Measurements from ENCODE around the gene B4GALT4. TPM values are rescaled to one million over a fixed set of nuclear protein-coding genes. Genes with fewer than 3 reads are reported as not detected.

The B4GALT4 gene
- total and polyA plus RNA-seq, 2 of the 4 experiments (the other 2 are of a cell fraction) = 27.0 to 30.3 TPM

DNA sequence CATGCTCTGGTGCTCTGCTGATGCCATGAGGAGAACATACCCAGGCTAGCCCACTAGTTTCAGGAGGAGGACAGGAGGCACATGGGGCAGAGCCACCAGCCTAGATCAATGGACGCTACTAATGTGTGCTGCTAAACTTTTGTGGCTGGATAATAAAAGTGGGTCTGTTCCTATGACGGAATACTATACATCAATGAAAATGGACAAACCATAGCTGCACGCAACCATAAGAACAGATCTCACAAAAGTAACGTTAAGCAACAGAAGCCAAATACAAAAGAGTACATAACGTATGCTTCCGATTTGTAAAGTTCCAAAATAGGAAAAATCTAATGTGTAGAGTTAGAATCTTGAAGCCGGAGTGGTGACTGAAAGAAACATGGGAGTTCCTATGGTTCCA is 11.5 kb downstream of the B4GALT4 start:
- Histone ChIP-seq H3K27me3 (ENCODE audit: control insufficient read depth, insufficient read depth, low read length) (no peaks in the 10 kb centered on the region), H3K14ac (replicated peaks; ENCODE audit: low read depth, low read length) (no peak overlapping the region), H3K4me3 (ENCODE audit: insufficient read depth, low read depth, low read length) (no peak overlapping the region), H4K20me1 (ENCODE audit: insufficient read depth, low read length) (no peaks in the 10 kb centered on the region), H4K91ac (ENCODE audit: insufficient read depth, low read depth, low read length) (no peak overlapping the region), H3K79me1 (ENCODE audit: low read depth in 1 of 2, low read length in 2 of 2) (peaks cover 31 to 36% of the 10 kb centered on the region in 2 experiments), H4K8ac (ENCODE audit: low read depth in 2 of 2, low read length in 2 of 2) (no peak overlapping the region), H3K9me3 (ENCODE audit: control insufficient read depth, insufficient read depth, low read length) (no peaks in the 10 kb centered on the region), H2AFZ (replicated peaks; ENCODE audit: low read length, poor library complexity) (no peak overlapping the region), H3K4ac (ENCODE audit: low read depth, low read length) (0 out of 2 replicates have a peak overlapping the region, but pooled peaks have one; percentile 16), H2BK20ac (ENCODE audit: low read depth, low read length) (no peak overlapping the region), H2AK9ac (replicated peaks; ENCODE audit: low read depth, low read length, poor library complexity) (no peak overlapping the region), H3K36me3 (ENCODE audit: control insufficient read depth, insufficient read depth, low read length) (peaks cover 42% of the 10 kb centered on the region), H3K18ac (ENCODE audit: low read depth, low read length) (no peak overlapping the region), H2BK5ac (ENCODE audit: low read depth, low read length, poor library complexity, severe bottlenecking) (no peak overlapping the region), H2BK120ac (ENCODE audit: low read depth, low read length) (no peak overlapping the region), H2BK15ac (ENCODE audit: low read depth, low read length) (no peak overlapping the region), H3K9me1 (ENCODE audit: insufficient read depth, low read length) (peaks cover 18% of the 10 kb centered on the region), H3K9ac (ENCODE audit: low read depth, low read length) (no peak overlapping the region), H3K56ac (ENCODE audit: extremely low read depth, insufficient read depth, low read length) (no peak overlapping the region), H4K5ac (ENCODE audit: low read depth, low read length) (no peak overlapping the region), H3K4me1 (ENCODE audit: control insufficient read depth, insufficient read depth, low read length) (peaks cover 10% of the 10 kb centered on the region), H3K4me2 (ENCODE audit: low read depth, low read length) (no peak overlapping the region), H3K27ac (ENCODE audit: insufficient read depth, low read length) (no peak overlapping the region), H2AK5ac (ENCODE audit: low read depth, low read length) (no peak overlapping the region), H3K23ac (ENCODE audit: low read depth, low read length) (peak overlapping the region; percentile 65; the same call in 1 of the 2 replicates)
- intact Hi-C loops (cut with micrococcal nuclease) = loop anchor here (5.0 kb wide), 2 partner anchors 37 to 132 kb away; no protein-coding TSS in a partner anchor
- no CpG with 5 or more reads among the region's 7 CpGs for WGBS, 2 experiments (ENCODE audit: extremely low coverage in 2 of 2, insufficient read length in 1 of 2)
- DNase-seq (no peak), ATAC-seq (ENCODE audit: low read depth) (no peak)
- ChIA-PET POLR2A (ENCODE audit: unreplicated experiment) (no interaction called here), CTCF (no interaction called here)
- dilution Hi-C loops (cut with HindIII; ENCODE audit: low sequenced_read_pairs, unreplicated experiment) = no loop called here
- in situ Hi-C loops (cut with MboI; ENCODE audit: low sequenced_read_pairs) = no loop called here
- TF ChIP-seq NFE2L2 (IDR thresholded peaks at IDR 0.05; ENCODE audit: low read depth, low read length) = no peak
- no TSS peak for BruUV-seq (replicated peaks)
